ENCODE measurements around the gene ELOVL6.

DNA sequence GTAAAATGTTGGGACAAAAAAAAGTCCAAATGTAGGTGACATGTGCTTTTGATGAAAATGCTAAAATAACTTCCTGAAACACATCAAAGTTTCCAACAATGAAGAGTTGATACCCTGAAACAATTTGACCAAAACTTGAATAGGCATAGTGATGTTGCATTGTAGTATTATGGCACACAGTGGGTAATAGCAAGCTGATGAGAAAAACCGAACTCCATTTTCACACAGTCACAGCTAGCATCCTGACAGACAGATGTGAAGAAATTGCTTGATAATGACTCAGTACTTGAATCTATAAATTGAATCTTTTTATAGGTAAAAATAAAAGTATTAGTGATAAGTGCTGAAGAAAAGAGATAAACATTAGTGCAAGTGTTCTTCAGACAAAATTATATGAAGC is 122.5 kb downstream of the ELOVL6 start:
- TF ChIP-seq, protein P1, sequence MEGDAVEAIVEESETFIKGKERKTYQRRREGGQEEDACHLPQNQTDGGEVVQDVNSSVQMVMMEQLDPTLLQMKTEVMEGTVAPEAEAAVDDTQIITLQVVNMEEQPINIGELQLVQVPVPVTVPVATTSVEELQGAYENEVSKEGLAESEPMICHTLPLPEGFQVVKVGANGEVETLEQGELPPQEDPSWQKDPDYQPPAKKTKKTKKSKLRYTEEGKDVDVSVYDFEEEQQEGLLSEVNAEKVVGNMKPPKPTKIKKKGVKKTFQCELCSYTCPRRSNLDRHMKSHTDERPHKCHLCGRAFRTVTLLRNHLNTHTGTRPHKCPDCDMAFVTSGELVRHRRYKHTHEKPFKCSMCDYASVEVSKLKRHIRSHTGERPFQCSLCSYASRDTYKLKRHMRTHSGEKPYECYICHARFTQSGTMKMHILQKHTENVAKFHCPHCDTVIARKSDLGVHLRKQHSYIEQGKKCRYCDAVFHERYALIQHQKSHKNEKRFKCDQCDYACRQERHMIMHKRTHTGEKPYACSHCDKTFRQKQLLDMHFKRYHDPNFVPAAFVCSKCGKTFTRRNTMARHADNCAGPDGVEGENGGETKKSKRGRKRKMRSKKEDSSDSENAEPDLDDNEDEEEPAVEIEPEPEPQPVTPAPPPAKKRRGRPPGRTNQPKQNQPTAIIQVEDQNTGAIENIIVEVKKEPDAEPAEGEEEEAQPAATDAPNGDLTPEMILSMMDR (IDR thresholded peaks at IDR 0.05; ENCODE audit: low read depth, low read length): no peak
- TF ChIP-seq EZH2phosphoT487 (IDR thresholded peaks at IDR 0.05; ENCODE audit: low read depth): no peak

Measured in OCI-LY3 (cell line).